Gastroesophageal sphincter (tissue), 3 donors: ENCODE data around the gene RANBP1.

Experiments used
- POLR2A ChIP-seq, 2 donors: fragments of 450-650 bp; IDR thresholded peaks; one replicate each; pipeline ENCODE4 v1.6.1; 2017; ENCODE audit warnings: antibody characterized with exemption in 2 of 2, mild to moderate bottlenecking in 2 of 2, moderate library complexity in 1 of 2
- POLR2AphosphoS5 ChIP-seq: sonication (generic); formaldehyde crosslinking; IDR thresholded peaks from one replicate; pipeline ENCODE4 v1.6.1; 2017; ENCODE audit warnings: antibody characterized with exemption
- TF ChIP-seq, protein P1 (sequence below), 4 experiments: fragments of 200-600 bp in 2 of 4; fragments of 450-650 bp in 2 of 4; sonication (generic) in 1 of 4; IDR thresholded peaks; one replicate each; pipeline ENCODE4 v1.5.1; 2017 to 2019; ENCODE audit warnings: antibody characterized with exemption in 4 of 4, mild to moderate bottlenecking in 2 of 4, moderate library complexity in 2 of 4

DNA sequence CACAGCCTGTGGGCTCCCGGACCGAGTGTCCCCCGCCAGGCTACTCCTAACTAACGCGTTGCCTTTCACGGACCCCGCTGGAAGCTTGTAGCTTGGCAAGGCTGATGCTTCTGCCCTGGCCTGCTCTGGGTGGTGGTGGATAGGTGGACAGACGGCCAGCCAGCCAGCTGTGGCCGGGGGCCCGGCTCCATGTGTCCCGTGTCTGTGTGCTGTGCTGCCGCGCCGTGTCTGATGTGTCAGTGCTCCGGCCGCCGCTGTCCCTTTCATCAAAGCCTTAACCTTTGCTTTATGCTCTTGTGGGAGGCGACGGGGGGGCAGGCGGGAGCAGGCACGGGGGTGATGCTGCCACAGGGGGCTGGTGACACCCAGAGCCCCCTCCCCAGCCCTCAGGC is 29.9 kb downstream of the RANBP1 start:
- TF ChIP-seq, protein P1, sequence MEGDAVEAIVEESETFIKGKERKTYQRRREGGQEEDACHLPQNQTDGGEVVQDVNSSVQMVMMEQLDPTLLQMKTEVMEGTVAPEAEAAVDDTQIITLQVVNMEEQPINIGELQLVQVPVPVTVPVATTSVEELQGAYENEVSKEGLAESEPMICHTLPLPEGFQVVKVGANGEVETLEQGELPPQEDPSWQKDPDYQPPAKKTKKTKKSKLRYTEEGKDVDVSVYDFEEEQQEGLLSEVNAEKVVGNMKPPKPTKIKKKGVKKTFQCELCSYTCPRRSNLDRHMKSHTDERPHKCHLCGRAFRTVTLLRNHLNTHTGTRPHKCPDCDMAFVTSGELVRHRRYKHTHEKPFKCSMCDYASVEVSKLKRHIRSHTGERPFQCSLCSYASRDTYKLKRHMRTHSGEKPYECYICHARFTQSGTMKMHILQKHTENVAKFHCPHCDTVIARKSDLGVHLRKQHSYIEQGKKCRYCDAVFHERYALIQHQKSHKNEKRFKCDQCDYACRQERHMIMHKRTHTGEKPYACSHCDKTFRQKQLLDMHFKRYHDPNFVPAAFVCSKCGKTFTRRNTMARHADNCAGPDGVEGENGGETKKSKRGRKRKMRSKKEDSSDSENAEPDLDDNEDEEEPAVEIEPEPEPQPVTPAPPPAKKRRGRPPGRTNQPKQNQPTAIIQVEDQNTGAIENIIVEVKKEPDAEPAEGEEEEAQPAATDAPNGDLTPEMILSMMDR (IDR thresholded peaks at IDR 0.05): no peak
- TF ChIP-seq POLR2A (IDR thresholded peaks at IDR 0.05) (no peak), POLR2AphosphoS5 (no peak)
